Mesenchymal stem cell (in vitro differentiated cells and primary cell): ENCODE measurements around the gene OSBPL2.

Source experiments
- DNase-seq: peaks from one replicate; pipeline ENCODE4 v3.0.0-alpha.2; 2013
- H2AFZ ChIP-seq: one replicate; pipeline ENCODE4 v1.6.1; 2013; ENCODE audit warnings: low read depth, mild to moderate bottlenecking, control low read depth, inconsistent platforms, low read length, moderate library complexity
- H2AK5ac ChIP-seq: 2 replicates; pipeline ENCODE4 v1.6.1; 2013; ENCODE audit warnings: low read length, moderate library complexity, mild to moderate bottlenecking, inconsistent platforms; ENCODE audit not compliant: severe bottlenecking
- H2BK120ac ChIP-seq: one replicate; pipeline ENCODE4 v1.6.1; 2013; ENCODE audit warnings: low read depth, mild to moderate bottlenecking, inconsistent platforms, low read length, moderate library complexity
- H2BK12ac ChIP-seq, 2 experiments: one replicate each; pipeline ENCODE4 v1.6.1; 2013; ENCODE audit warnings: inconsistent platforms in 2 of 2, low read length in 2 of 2, mild to moderate bottlenecking in 2 of 2, moderate library complexity in 2 of 2, control low read depth in 1 of 2
- H2BK15ac ChIP-seq: one replicate; pipeline ENCODE4 v1.6.1; 2013; ENCODE audit warnings: mild to moderate bottlenecking, low read depth, inconsistent platforms; ENCODE audit not compliant: poor library complexity, severe bottlenecking
- H2BK5ac ChIP-seq: 2 replicates; pipeline ENCODE4 v1.6.1; 2013; ENCODE audit warnings: low read depth, mild to moderate bottlenecking, low read length, control low read depth, inconsistent platforms; ENCODE audit not compliant: poor library complexity, severe bottlenecking
- H3K14ac ChIP-seq, 2 experiments: one replicate each; pipeline ENCODE4 v1.6.1; 2013; ENCODE audit warnings: inconsistent platforms in 2 of 2, low read length in 2 of 2, control low read depth in 1 of 2, mild to moderate bottlenecking in 1 of 2, moderate library complexity in 1 of 2
- H3K18ac ChIP-seq, 2 experiments: one replicate each; pipeline ENCODE4 v1.6.1; 2013; ENCODE audit warnings: inconsistent platforms in 2 of 2, low read length in 2 of 2, control low read depth in 1 of 2, low read depth in 1 of 2, mild to moderate bottlenecking in 1 of 2
- H3K23ac ChIP-seq, 2 experiments: one replicate each; pipeline ENCODE4 v1.6.1; 2013; ENCODE audit warnings: inconsistent platforms in 2 of 2, low read length in 2 of 2, mild to moderate bottlenecking in 2 of 2, moderate library complexity in 2 of 2, control low read depth in 1 of 2
- H3K27ac ChIP-seq: 2 replicates; pipeline ENCODE4 v1.5.1; 2013; ENCODE audit warnings: mild to moderate bottlenecking, moderate library complexity, low read length, control low read depth, inconsistent platforms; ENCODE audit not compliant: poor library complexity, severe bottlenecking
- H3K27me3 ChIP-seq, 2 experiments: 2 replicates each; pipeline versions ENCODE4 v1.6.1 to v1.7.0; 2013; ENCODE audit warnings: low read length in 2 of 2, mild to moderate bottlenecking in 2 of 2, moderate library complexity in 2 of 2, control low read depth in 1 of 2, inconsistent platforms in 1 of 2; ENCODE audit not compliant: control insufficient read depth in 1 of 2, insufficient read depth in 1 of 2
- H3K36me3 ChIP-seq, 2 experiments: 2 replicates each; pipeline versions ENCODE4 v1.6.1 to v1.7.0; 2013; ENCODE audit warnings: low read length in 2 of 2, control low read depth in 1 of 2, inconsistent platforms in 1 of 2, low read depth in 1 of 2, mild to moderate bottlenecking in 1 of 2; ENCODE audit not compliant: insufficient read depth in 2 of 2, control insufficient read depth in 1 of 2
- H3K4ac ChIP-seq, 2 experiments: one replicate each; pipeline ENCODE4 v1.6.1; 2013; ENCODE audit warnings: inconsistent platforms in 2 of 2, low read length in 2 of 2, mild to moderate bottlenecking in 2 of 2, moderate library complexity in 2 of 2, control low read depth in 1 of 2, low read depth in 1 of 2
- H3K4me1 ChIP-seq: 2 replicates; pipeline ENCODE4 v1.6.1; 2013; ENCODE audit warnings: low read depth, low read length, control low read depth; ENCODE audit not compliant: control insufficient read depth, insufficient read depth
- H3K4me2 ChIP-seq: 2 replicates; pipeline ENCODE4 v1.6.1; 2013; ENCODE audit warnings: low read length, mild to moderate bottlenecking, inconsistent platforms; ENCODE audit not compliant: poor library complexity, severe bottlenecking
- H3K4me3 ChIP-seq, 2 experiments: 2 replicates each; pipeline versions ENCODE4 v1.5.1 to v1.7.0; 2013; ENCODE audit warnings: low read length in 2 of 2, mild to moderate bottlenecking in 2 of 2, control low read depth in 1 of 2, low read depth in 1 of 2; ENCODE audit not compliant: insufficient read depth in 1 of 2
- H3K79me1 ChIP-seq: replicated peaks from 2 replicates; pipeline ENCODE4 v1.6.1; 2013; ENCODE audit warnings: mild to moderate bottlenecking, control low read depth, low read length, inconsistent platforms; ENCODE audit not compliant: poor library complexity, severe bottlenecking
- H3K9ac ChIP-seq: 2 replicates; pipeline ENCODE4 v1.7.0; 2013; ENCODE audit warnings: mild to moderate bottlenecking, low read length, moderate library complexity
- H3K9me3 ChIP-seq: 2 replicates; pipeline ENCODE4 v1.7.0; 2013; ENCODE audit warnings: mild to moderate bottlenecking, low read length; ENCODE audit not compliant: control insufficient read depth
- H4K8ac ChIP-seq: one replicate; pipeline ENCODE4 v1.6.1; 2013; ENCODE audit warnings: inconsistent platforms, mild to moderate bottlenecking, low read length, moderate library complexity
- H4K91ac ChIP-seq: one replicate; pipeline ENCODE4 v1.6.1; 2013; ENCODE audit warnings: mild to moderate bottlenecking, low read length, inconsistent platforms
- WGBS: methylation state at CpG from one replicate; pipeline ENCODE4 v1.1.7; 2013; ENCODE audit warnings: mixed read lengths; 5-methylcytosine and 5-hydroxymethylcytosine counted together

OSBPL2 gene

GRCh38 chr20:62285151-62285550, 46.8 kb downstream of the OSBPL2 start:
- Histone ChIP-seq H2BK12ac (no peak overlapping the region), H3K4me1 (no peaks in the 10 kb centered on the region), H3K9me3 (no peaks in the 10 kb centered on the region), H4K91ac (no peak overlapping the region), H2BK15ac (no peak overlapping the region), H3K4ac (no peak overlapping the region), H3K27ac (no peak overlapping the region), H3K4me2 (no peak overlapping the region), H2BK5ac (no peak overlapping the region), H2AK5ac (no peak overlapping the region), H2BK120ac (no peak overlapping the region), H2AFZ (no peak overlapping the region), H3K18ac (no peak overlapping the region), H3K23ac (no peak overlapping the region), H3K4me3 (no peak overlapping the region), H3K79me1 (peaks cover 16% of the 10 kb centered on the region), H3K27me3 (no peaks in the 10 kb centered on the region), H3K14ac (no peak overlapping the region), H3K9ac (no peak overlapping the region), H4K8ac (no peak overlapping the region), H3K36me3 (peaks cover 89 to 91% of the 10 kb centered on the region in 2 experiments)
- WGBS: 96% methylated on average over 6 of the region's 6 CpGs
- no peak for DNase-seq

- Histone ChIP-seq H2BK15ac (no peak overlapping the region), H3K18ac (no peak overlapping the region), H3K4me3 (no peak overlapping the region), H2AFZ (no peak overlapping the region), H3K4me1 (no peaks in the 10 kb centered on the region), H3K23ac (no peak overlapping the region), H3K9ac (no peak overlapping the region), H2BK120ac (no peak overlapping the region), H3K36me3 (peaks cover 85 to 86% of the 10 kb centered on the region in 2 experiments), H2BK5ac (no peak overlapping the region), H4K91ac (no peak overlapping the region), H2AK5ac (no peak overlapping the region), H3K79me1 (peaks cover 13% of the 10 kb centered on the region), H3K27me3 (no peaks in the 10 kb centered on the region), H3K4ac (no peak overlapping the region), H3K14ac (no peak overlapping the region), H4K8ac (no peak overlapping the region), H2BK12ac (no peak overlapping the region), H3K9me3 (no peaks in the 10 kb centered on the region), H3K4me2 (no peak overlapping the region), H3K27ac (no peak overlapping the region)
- no peak for DNase-seq
- 82% methylated on average over 23 of the region's 23 CpGs for WGBS
Observed at GRCh38 chr20:62285722-62286121, 47.4 kb downstream of the OSBPL2 start.

- Histone ChIP-seq H2BK120ac (no peak overlapping the region), H3K9me3 (no peaks in the 10 kb centered on the region), H3K27me3 (no peaks in the 10 kb centered on the region), H3K27ac (no peak overlapping the region), H3K79me1 (peaks cover 13% of the 10 kb centered on the region), H4K8ac (no peak overlapping the region), H2BK5ac (no peak overlapping the region), H3K23ac (no peak overlapping the region), H3K14ac (no peak overlapping the region), H2AFZ (no peak overlapping the region), H2BK12ac (no peak overlapping the region), H3K4ac (no peak overlapping the region), H3K4me1 (no peaks in the 10 kb centered on the region), H3K4me2 (no peak overlapping the region), H2BK15ac (no peak overlapping the region), H3K36me3 (peaks cover 84 to 86% of the 10 kb centered on the region in 2 experiments), H3K18ac (no peak overlapping the region), H3K4me3 (no peak overlapping the region), H4K91ac (peak overlapping the region; percentile 49), H3K9ac (no peak overlapping the region), H2AK5ac (no peak overlapping the region)
- 95% methylated on average over 25 of the region's 25 CpGs for WGBS
- DNase-seq: no peak
Observed at GRCh38 chr20:62286493-62287064, 48.3 kb downstream of the OSBPL2 start.

- no peak overlapping the region for H3K4ac ChIP-seq
- H3K23ac ChIP-seq: no peak overlapping the region
- WGBS: 98% methylated on average over 5 of the region's 6 CpGs
- H2AK5ac ChIP-seq: no peak overlapping the region
- H3K36me3 ChIP-seq: peaks cover 82 to 86% of the 10 kb centered on the region in 2 experiments
- no peak overlapping the region for H3K4me3 ChIP-seq
- no peak overlapping the region for H2BK15ac ChIP-seq
- no peaks in the 10 kb centered on the region for H3K27me3 ChIP-seq
- H3K79me1 ChIP-seq: peaks cover 12% of the 10 kb centered on the region
- DNase-seq: no peak
- no peak overlapping the region for H2BK12ac ChIP-seq
- no peak overlapping the region for H3K27ac ChIP-seq
- no peak overlapping the region for H2BK5ac ChIP-seq
- no peak overlapping the region for H4K91ac ChIP-seq
- no peaks in the 10 kb centered on the region for H3K9me3 ChIP-seq
- no peak overlapping the region for H3K4me2 ChIP-seq
- no peak overlapping the region for H3K9ac ChIP-seq
- no peak overlapping the region for H3K14ac ChIP-seq
- no peak overlapping the region for H2AFZ ChIP-seq
- no peak overlapping the region for H3K18ac ChIP-seq
- no peak overlapping the region for H2BK120ac ChIP-seq
- H3K4me1 ChIP-seq: no peaks in the 10 kb centered on the region
- H4K8ac ChIP-seq: no peak overlapping the region
Observed at GRCh38 chr20:62287129-62287528, 48.8 kb downstream of the OSBPL2 start.
